IPS-15b (cell line): Measurements from ENCODE around the gene MMS19.
"Not testable (repeated sequence)": the region's sequence is repeated elsewhere in the genome, so short reads cannot be mapped to it uniquely, and the experiment has no call there.

Experiments
- H3K27me3 ChIP-seq: one replicate; pipeline ENCODE4 v1.6.1; 2013; ENCODE audit warnings: low read length; ENCODE audit not compliant: control insufficient read depth, insufficient read depth
- H3K36me3 ChIP-seq: one replicate; pipeline ENCODE4 v1.6.1; 2013; ENCODE audit warnings: low read length; ENCODE audit not compliant: control insufficient read depth, insufficient read depth
- H3K4me1 ChIP-seq: one replicate; pipeline ENCODE4 v1.6.1; 2013; ENCODE audit warnings: mild to moderate bottlenecking, low read length; ENCODE audit not compliant: control insufficient read depth, insufficient read depth
- H3K4me3 ChIP-seq: one replicate; pipeline ENCODE4 v1.5.1; 2013; ENCODE audit warnings: low read depth, low read length
- H3K9ac ChIP-seq: one replicate; pipeline ENCODE4 v1.6.1; 2013; ENCODE audit warnings: low read depth, mild to moderate bottlenecking, low read length
- H3K9me3 ChIP-seq: one replicate; pipeline ENCODE4 v1.6.1; 2013; ENCODE audit warnings: mild to moderate bottlenecking, low read length; ENCODE audit not compliant: control insufficient read depth, insufficient read depth

Gene MMS19

GRCh38 chr10:97537186-97537869, 39.1 kb upstream of the MMS19 start:
- Histone ChIP-seq H3K9me3 (no peaks in the 10 kb centered on the region), H3K27me3 (no peaks in the 10 kb centered on the region), H3K9ac (no peak overlapping the region), H3K4me1 (peaks cover 9% of the 10 kb centered on the region), H3K4me3 (no peak overlapping the region), H3K36me3 (no peaks in the 10 kb centered on the region)

DNA sequence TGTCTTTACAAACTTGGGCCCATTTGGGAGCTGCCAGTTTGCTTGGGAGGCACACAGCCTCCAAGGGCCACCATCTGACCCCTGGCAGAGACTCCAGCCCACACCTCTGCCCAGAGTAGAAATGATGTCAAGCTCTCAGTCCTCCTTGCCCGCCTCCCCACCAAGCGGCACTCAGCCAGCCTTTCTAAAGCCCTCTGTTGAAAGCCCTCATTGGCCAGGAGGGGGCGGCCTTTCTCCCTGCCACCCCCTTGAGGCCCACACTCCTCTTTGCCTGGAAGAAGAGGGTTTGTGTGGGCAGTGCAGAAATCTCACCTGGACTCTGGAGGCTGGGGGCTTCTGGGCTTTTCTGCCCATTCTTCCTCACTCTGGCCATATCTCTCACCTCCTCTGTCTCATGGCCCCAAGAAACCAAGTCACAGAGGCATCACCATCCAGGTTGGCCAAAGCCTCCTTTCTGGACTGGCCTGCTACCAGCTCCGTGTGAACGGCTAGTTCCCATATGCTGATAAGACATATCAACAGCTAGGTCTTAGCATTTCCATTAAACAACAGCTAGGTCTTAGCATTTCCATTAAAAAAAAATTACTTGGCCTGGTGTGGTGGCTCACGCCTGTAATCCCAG, 36.6 kb upstream of the MMS19 start:
- Histone ChIP-seq H3K9ac (no peak overlapping the region), H3K27me3 (no peaks in the 10 kb centered on the region)

GRCh38 chr10:97533888-97534287, 35.7 kb upstream of the MMS19 start:
- Histone ChIP-seq H3K9me3 (no peaks in the 10 kb centered on the region), H3K36me3 (no peaks in the 10 kb centered on the region), H3K27me3 (no peaks in the 10 kb centered on the region), H3K9ac (no peak overlapping the region), H3K4me1 (peaks cover 5% of the 10 kb centered on the region), H3K4me3 (no peak overlapping the region)

More for the DNA sequence above, 36.6 kb upstream of the MMS19 start:
- Histone ChIP-seq H3K4me1 (peaks cover 7% of the 10 kb centered on the region), H3K36me3 (no peaks in the 10 kb centered on the region), H3K4me3 (no peak overlapping the region), H3K9me3 (no peaks in the 10 kb centered on the region)

DNA sequence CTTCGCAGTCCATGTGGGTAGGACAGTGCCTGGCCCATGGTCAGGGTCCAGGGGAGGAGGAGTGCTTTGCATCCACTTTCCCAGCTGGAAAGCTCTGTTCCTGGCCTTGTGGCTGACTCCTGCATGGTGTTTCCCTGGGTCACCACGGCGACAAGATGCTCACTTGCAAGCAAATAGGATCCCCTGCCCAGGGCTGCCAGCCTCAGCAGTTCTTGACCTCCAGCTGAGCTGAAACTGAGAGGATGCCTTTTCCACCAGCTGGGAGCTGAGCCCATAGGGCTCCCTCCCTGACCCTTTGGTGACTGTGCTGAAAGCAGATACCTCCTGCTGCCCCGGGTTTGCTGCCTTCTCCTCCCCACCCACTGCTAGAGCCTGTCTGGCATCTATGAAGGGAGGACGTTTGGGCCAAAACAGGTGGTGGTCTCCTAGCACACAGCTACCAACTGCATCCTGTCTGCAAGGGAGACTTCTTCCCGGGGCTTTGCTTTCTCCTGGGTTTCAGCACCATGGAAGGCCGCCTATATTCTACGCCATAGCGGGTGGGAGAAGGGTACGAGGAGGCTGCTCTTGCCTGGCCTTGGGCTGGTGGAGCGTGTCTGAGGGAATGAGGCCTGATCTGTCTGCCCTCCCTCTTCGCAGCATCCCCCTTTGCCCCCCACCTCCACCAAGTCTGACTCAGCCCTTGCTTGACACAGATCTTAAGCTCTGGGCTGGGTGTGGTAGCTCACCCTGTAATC, 34.9 kb upstream of the MMS19 start:
- Histone ChIP-seq H3K36me3 (no peaks in the 10 kb centered on the region), H3K9ac (no peak overlapping the region)

DNA sequence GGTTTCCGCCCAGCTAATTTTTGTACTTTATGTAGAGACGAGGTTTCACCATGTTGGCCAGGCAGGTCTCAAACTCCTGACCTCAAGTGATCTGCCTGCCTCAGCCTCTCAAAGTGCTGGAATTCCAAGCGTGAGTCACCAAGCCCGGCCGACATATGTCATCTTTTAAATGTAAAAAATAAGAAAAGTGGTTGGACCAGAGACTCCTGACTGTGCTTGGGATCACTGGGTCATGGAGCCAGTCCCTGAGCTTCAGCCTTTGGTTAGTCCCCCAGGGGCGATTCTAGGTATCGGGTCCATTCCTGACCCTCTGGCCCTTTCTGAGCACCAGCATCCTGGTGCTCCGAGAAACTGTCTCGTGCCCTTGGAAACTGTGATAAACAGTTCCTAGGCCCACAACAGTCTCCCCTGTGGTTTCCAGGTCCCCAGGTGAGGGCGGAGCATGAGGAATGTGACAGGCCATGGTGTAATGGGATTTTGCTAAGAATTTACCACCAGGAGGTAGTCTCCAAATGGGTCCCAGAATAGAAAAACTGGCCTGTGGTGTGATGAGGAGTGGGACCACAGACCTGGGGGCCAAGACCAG, 33.3 kb upstream of the MMS19 start:
- Histone ChIP-seq H3K27me3 (no peaks in the 10 kb centered on the region), H3K36me3 (no peaks in the 10 kb centered on the region), H3K4me3 (no peak overlapping the region), H3K9me3 (no peaks in the 10 kb centered on the region), H3K4me1 (peaks cover 5% of the 10 kb centered on the region), H3K9ac (no peak overlapping the region)

More for the DNA sequence above, 34.9 kb upstream of the MMS19 start:
- no peaks in the 10 kb centered on the region for H3K27me3 ChIP-seq
- H3K9me3 ChIP-seq, result no peaks in the 10 kb centered on the region
- peaks cover 5% of the 10 kb centered on the region for H3K4me1 ChIP-seq
- no peak overlapping the region for H3K4me3 ChIP-seq

DNA sequence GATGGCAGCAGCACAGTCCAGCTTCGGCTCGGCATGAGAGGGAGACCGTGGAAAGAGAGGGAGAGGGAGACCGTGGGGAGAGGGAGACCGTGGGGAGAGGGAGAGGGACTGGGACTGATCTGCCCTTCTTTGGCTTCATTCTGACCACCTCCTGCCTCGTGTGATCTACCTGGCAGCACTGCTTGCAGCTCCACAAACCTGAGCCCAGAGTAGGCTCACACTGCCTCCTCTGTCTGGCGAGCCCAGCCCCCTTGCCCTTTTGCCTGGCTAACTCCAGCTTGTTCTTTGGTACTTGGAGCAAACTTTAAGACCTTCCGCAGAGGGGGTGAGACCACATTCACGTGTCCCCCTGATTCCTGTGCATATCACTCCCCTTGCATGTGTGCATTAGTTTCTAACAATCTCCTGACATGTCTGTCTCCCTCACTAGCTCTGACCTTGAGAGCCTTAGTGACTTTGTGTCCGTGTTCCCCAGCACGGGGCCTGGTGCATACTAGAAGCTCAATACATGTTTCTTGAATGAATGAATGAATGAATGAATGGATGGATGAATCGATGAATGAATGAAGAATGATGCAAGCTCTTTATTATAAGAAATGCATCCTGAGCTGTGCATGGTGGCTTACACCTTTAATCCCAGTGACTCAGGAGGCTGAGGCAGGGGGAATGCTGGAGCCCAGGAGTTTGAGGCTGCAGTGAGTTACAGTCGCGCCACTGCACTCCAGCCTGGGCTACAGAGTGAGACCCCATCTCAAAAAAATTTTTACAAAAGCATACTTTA, 31.7 kb upstream of the MMS19 start:
- H3K4me3 ChIP-seq, result no peak overlapping the region
- peaks cover 5% of the 10 kb centered on the region for H3K4me1 ChIP-seq
- no peaks in the 10 kb centered on the region for H3K36me3 ChIP-seq
- H3K9ac ChIP-seq, result no peak overlapping the region
- no peaks in the 10 kb centered on the region for H3K9me3 ChIP-seq
- H3K27me3 ChIP-seq, result no peaks in the 10 kb centered on the region

- not testable (repeated sequence) for H3K36me3 ChIP-seq, H3K4me1 ChIP-seq, H3K4me3 ChIP-seq, H3K9ac ChIP-seq, H3K27me3 ChIP-seq, H3K9me3 ChIP-seq
Measured at GRCh38 chr10:97528876-97529275, 30.7 kb upstream of the MMS19 start.

- Histone ChIP-seq H3K36me3 (no peaks in the 10 kb centered on the region), H3K4me3 (no peak overlapping the region), H3K9ac (no peak overlapping the region), H3K27me3 (no peaks in the 10 kb centered on the region), H3K4me1 (peaks cover 5% of the 10 kb centered on the region), H3K9me3 (no peaks in the 10 kb centered on the region)
Measured at GRCh38 chr10:97525683-97526110, 27.5 kb upstream of the MMS19 start.

- H3K9me3 ChIP-seq, result no peaks in the 10 kb centered on the region
- H3K27me3 ChIP-seq, result no peaks in the 10 kb centered on the region
- H3K36me3 ChIP-seq, result no peaks in the 10 kb centered on the region
- H3K9ac ChIP-seq, result no peak overlapping the region
- H3K4me3 ChIP-seq, result no peak overlapping the region
- H3K4me1 ChIP-seq, result peaks cover 7% of the 10 kb centered on the region
Measured at GRCh38 chr10:97525086-97525485, 26.9 kb upstream of the MMS19 start.

DNA sequence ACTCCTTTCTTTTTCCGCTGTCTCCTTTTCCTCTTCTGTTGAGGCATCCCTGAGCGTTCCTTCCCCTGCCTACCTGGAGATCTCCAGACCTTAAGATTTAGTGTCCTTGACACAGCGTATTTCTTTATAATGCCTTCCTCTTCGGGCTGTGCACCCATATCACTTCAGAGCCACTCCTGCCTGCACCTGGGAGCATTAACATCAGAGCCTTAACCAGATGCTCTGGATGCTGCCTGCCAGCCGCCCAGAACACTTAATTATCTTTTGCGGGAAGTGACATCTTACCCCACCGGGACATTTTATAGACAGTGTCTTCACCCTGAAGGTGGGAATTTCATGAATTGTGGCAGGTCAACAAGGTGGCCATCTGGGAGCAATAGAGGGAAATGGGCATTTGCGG, 24.7 kb upstream of the MMS19 start:
- no peak overlapping the region for H3K9ac ChIP-seq
- no peaks in the 10 kb centered on the region for H3K36me3 ChIP-seq
- no peaks in the 10 kb centered on the region for H3K27me3 ChIP-seq
- no peak overlapping the region for H3K4me3 ChIP-seq
- H3K9me3 ChIP-seq, result no peaks in the 10 kb centered on the region
- H3K4me1 ChIP-seq, result peaks cover 11% of the 10 kb centered on the region

DNA sequence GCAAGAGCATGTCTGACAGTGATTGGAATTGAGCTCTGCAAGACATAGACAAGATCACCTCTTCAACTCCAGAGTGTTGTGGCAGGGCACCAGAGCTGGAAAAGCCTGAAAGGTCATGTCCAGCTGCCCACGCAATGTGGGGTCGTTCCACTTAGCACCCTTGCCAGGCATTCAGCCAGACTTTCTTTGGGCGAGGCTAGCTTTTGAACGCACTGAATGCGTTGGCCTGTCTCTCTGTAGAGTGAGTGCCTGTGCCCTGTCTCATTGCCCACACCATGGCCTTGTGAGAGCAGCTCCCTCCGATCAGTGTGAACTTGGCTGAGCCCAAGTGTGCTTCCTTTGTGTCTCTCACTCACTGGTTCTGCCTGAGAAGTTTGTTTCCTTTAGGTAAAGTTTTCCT, 23.8 kb upstream of the MMS19 start:
- H3K27me3 ChIP-seq, result no peaks in the 10 kb centered on the region
- no peak overlapping the region for H3K4me3 ChIP-seq
- no peaks in the 10 kb centered on the region for H3K36me3 ChIP-seq
- H3K9ac ChIP-seq, result no peak overlapping the region
- H3K9me3 ChIP-seq, result no peaks in the 10 kb centered on the region
- H3K4me1 ChIP-seq, result peaks cover 11% of the 10 kb centered on the region
